ENCODE measurements around the gene ANO3.

ANO3 gene

DNA sequence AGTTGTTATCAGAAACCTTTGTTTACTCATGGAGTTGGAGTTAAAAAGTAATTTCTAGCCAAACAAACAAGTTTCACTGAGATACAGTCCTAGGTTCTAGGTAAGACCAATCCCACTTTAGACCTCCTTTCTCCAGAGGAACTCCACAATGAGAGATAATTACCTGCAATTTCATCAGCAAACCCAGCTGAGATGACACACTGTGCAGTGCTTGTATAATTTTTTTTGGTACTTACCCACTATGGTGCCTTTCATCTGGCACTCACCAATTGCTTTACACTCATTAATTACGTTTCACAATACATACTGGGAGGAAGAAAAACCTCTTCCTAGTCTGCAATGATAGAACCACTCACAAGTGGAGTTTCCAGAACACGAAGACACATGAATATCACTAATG, 242.0 kb downstream of the ANO3 start:
- H3K9ac ChIP-seq = no peak overlapping the region
- H3K9me3 ChIP-seq (ENCODE audit: control insufficient read depth, low read length) = no peaks in the 10 kb centered on the region
- H3K27me3 ChIP-seq (ENCODE audit: control insufficient read depth, insufficient read depth, low read length) = no peaks in the 10 kb centered on the region
- TF ChIP-seq, protein P1, sequence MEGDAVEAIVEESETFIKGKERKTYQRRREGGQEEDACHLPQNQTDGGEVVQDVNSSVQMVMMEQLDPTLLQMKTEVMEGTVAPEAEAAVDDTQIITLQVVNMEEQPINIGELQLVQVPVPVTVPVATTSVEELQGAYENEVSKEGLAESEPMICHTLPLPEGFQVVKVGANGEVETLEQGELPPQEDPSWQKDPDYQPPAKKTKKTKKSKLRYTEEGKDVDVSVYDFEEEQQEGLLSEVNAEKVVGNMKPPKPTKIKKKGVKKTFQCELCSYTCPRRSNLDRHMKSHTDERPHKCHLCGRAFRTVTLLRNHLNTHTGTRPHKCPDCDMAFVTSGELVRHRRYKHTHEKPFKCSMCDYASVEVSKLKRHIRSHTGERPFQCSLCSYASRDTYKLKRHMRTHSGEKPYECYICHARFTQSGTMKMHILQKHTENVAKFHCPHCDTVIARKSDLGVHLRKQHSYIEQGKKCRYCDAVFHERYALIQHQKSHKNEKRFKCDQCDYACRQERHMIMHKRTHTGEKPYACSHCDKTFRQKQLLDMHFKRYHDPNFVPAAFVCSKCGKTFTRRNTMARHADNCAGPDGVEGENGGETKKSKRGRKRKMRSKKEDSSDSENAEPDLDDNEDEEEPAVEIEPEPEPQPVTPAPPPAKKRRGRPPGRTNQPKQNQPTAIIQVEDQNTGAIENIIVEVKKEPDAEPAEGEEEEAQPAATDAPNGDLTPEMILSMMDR (IDR thresholded peaks at IDR 0.05) = no peak
- H2AFZ ChIP-seq = no peak overlapping the region
- H3K36me3 ChIP-seq (ENCODE audit: control insufficient read depth, insufficient read depth, low read length) = no peaks in the 10 kb centered on the region
- H3K4me1 ChIP-seq = no peaks in the 10 kb centered on the region
- no peak overlapping the region for H3K27ac ChIP-seq
- no peak overlapping the region for H3K4me3 ChIP-seq (ENCODE audit: low read depth, low read length)
- no peak overlapping the region for H3K4me2 ChIP-seq (ENCODE audit: low read length)
- no peaks in the 10 kb centered on the region for H3K79me2 ChIP-seq

DNA sequence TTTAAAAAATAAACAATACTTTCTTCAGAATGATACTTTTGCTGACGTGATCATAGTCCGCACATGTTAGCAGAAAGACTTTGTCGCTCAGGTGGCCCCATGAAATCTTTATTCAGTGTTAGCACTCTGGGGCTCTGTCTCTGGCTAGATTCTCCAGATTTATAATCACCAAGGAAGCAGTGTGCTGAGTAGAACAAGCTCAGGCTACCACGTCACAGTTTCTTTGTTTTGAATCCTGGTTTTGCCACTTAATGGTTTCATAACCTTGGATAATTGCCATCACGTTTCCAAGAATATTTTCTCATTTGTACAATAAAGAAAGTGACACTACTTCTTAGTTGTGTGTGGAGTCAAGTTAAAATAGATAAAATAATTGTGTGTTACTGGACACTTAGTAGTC, 244.0 kb downstream of the ANO3 start:
- Histone ChIP-seq H3K27ac (no peak overlapping the region), H2AFZ (no peak overlapping the region), H3K4me1 (no peaks in the 10 kb centered on the region)

DNA sequence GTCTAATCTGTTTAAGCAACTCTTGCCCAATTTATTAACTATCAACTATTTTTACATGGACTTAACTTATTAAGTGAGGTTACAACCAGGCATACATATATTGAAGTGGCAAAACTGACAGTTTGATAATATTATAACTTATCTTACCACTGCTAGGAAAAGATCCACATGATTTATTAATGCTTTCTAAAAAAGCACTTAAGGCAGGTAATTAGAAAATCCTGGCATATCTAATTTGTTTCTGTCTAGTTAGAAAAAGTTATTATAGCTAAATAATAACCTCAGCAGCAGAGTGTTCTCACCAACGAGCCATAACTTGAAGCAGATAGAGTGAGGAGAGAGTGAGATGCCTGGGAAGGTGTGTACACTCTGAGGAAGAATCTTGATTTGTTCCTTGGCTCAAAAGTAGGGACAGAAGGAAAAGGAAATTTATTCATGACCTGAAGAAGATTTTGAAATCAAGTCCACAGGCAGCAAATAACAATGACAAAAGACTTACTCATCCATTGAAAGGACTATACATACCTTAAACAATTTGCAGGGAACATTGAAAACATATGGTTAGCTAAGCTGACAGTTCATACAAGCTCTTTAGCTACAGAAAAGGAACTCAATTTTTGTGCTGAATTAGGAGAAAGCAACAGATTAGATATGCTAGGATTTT, 247.2 kb downstream of the ANO3 start:
- TF ChIP-seq, protein P1 (IDR thresholded peaks at IDR 0.05) = no peak
- Histone ChIP-seq H3K9ac (no peak overlapping the region), H3K4me1 (no peaks in the 10 kb centered on the region), H3K4me2 (ENCODE audit: low read length) (no peak overlapping the region), H3K4me3 (ENCODE audit: low read depth, low read length) (no peak overlapping the region), H3K79me2 (no peaks in the 10 kb centered on the region), H3K27ac (no peak overlapping the region), H3K9me3 (ENCODE audit: control insufficient read depth, low read length) (no peaks in the 10 kb centered on the region), H3K27me3 (ENCODE audit: control insufficient read depth, insufficient read depth, low read length) (no peaks in the 10 kb centered on the region), H3K36me3 (ENCODE audit: control insufficient read depth, insufficient read depth, low read length) (no peaks in the 10 kb centered on the region), H2AFZ (no peak overlapping the region)

More for the DNA sequence above, 244.0 kb downstream of the ANO3 start:
- H3K9ac ChIP-seq = no peak overlapping the region
- no peaks in the 10 kb centered on the region for H3K9me3 ChIP-seq (ENCODE audit: control insufficient read depth, low read length)
- H3K4me2 ChIP-seq (ENCODE audit: low read length) = no peak overlapping the region
- H3K36me3 ChIP-seq (ENCODE audit: control insufficient read depth, insufficient read depth, low read length) = no peaks in the 10 kb centered on the region
- H3K79me2 ChIP-seq = no peaks in the 10 kb centered on the region
- TF ChIP-seq, protein P1 (IDR thresholded peaks at IDR 0.05) = no peak
- no peaks in the 10 kb centered on the region for H3K27me3 ChIP-seq (ENCODE audit: control insufficient read depth, insufficient read depth, low read length)
- H3K4me3 ChIP-seq (ENCODE audit: low read depth, low read length) = no peak overlapping the region

DNA sequence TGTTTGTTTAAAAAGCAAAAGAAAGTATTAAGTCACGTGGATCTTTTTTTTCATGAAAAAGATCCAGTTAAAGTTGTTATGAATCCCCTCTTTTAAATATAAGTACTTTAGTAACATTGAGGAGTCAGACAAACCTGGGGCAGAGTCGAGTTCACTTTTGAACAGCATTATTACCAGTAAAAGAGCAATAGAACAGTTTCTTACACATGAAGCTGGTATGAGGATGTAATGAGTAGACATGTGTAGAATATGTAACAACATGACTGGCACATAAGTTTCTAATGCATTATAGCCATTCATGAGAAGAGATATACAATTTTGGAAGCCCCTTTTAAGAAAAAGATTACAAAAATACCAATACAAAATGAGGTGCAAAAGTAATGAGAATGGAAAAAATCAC, 247.8 kb downstream of the ANO3 start:
- H3K79me2 ChIP-seq = no peaks in the 10 kb centered on the region
- H3K9ac ChIP-seq = no peak overlapping the region
- no peak overlapping the region for H3K27ac ChIP-seq
- no peak overlapping the region for H3K4me2 ChIP-seq (ENCODE audit: low read length)
- no peak overlapping the region for H2AFZ ChIP-seq
- H3K9me3 ChIP-seq (ENCODE audit: control insufficient read depth, low read length) = no peaks in the 10 kb centered on the region
- TF ChIP-seq, protein P1 (IDR thresholded peaks at IDR 0.05) = no peak
- no peaks in the 10 kb centered on the region for H3K4me1 ChIP-seq
- H3K27me3 ChIP-seq (ENCODE audit: control insufficient read depth, insufficient read depth, low read length) = no peaks in the 10 kb centered on the region
- no peak overlapping the region for H3K4me3 ChIP-seq (ENCODE audit: low read depth, low read length)
- no peaks in the 10 kb centered on the region for H3K36me3 ChIP-seq (ENCODE audit: control insufficient read depth, insufficient read depth, low read length)

DNA sequence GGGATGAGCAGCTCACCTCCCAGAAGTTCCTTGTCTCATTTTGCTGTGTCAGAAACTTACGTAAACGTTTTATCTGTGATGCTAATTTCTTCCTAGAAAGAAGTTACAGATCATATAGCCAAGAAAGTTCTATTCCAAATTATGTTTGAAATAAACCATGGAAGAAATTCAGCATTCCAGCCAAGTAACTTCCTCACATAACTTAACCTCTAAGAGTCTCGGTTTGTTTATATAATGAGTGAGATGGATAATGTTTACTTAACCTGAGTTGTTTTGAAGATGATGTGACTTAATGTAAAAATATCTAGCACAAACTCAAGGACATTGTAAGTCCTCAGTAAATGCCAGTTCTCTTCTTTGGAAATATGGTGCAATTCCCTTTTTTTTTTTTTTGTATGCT, 249.0 kb downstream of the ANO3 start:
- no peak overlapping the region for H2AFZ ChIP-seq
- H3K27me3 ChIP-seq (ENCODE audit: control insufficient read depth, insufficient read depth, low read length) = no peaks in the 10 kb centered on the region
- no peak overlapping the region for H3K4me2 ChIP-seq (ENCODE audit: low read length)
- no peak overlapping the region for H3K27ac ChIP-seq
- H3K79me2 ChIP-seq = no peaks in the 10 kb centered on the region
- no peaks in the 10 kb centered on the region for H3K4me1 ChIP-seq
- H3K9ac ChIP-seq = no peak overlapping the region
- no peaks in the 10 kb centered on the region for H3K36me3 ChIP-seq (ENCODE audit: control insufficient read depth, insufficient read depth, low read length)
- TF ChIP-seq, protein P1 (IDR thresholded peaks at IDR 0.05) = no peak
- H3K9me3 ChIP-seq (ENCODE audit: control insufficient read depth, low read length) = no peaks in the 10 kb centered on the region
- H3K4me3 ChIP-seq (ENCODE audit: low read depth, low read length) = no peak overlapping the region
